GM23338 (cell line): Measurements from ENCODE around the gene TPO. TPM values are rescaled to one million over a fixed set of nuclear protein-coding genes. Genes with fewer than 3 reads are reported as not detected.

Experiments used
- ATAC-seq: fragments of 200-7000 bp; cut with Tn5 transposase; 3 replicates; pipeline ENCODE4 v1.9.1; 2020
- DNase-seq: peaks from one replicate; pipeline ENCODE4 v3.0.0-alpha.2; 2015; ENCODE audit warnings: low spot score
- H2AFZ ChIP-seq: fragments of 200-600 bp; sonication (generic); 2 replicates; pipeline ENCODE4 v1.8.0; 2016; ENCODE audit warnings: antibody characterized with exemption, mild to moderate bottlenecking, moderate library complexity
- H3F3A ChIP-seq: fragments of 200-600 bp; sonication (generic); replicated peaks from 2 replicates; pipeline ENCODE4 v1.8.0; 2017; ENCODE audit warnings: antibody characterized with exemption, mixed run types, low read depth
- H3K27ac ChIP-seq: fragments of 200-600 bp; sonication (generic); 2 replicates; pipeline ENCODE4 v1.6.1; 2016; ENCODE audit warnings: low read depth
- H3K27me3 ChIP-seq: fragments of 200-600 bp; sonication (generic); 2 replicates; pipeline ENCODE4 v1.8.0; 2016; ENCODE audit warnings: mild to moderate bottlenecking, mixed run types, moderate library complexity; ENCODE audit not compliant: insufficient read depth
- H3K36me3 ChIP-seq: fragments of 200-600 bp; sonication (generic); 2 replicates; pipeline ENCODE4 v1.8.0; 2016; ENCODE audit warnings: mild to moderate bottlenecking; ENCODE audit not compliant: insufficient read depth
- H3K4me1 ChIP-seq: fragments of 200-600 bp; sonication (generic); 2 replicates; pipeline ENCODE4 v1.8.0; 2016; ENCODE audit warnings: mild to moderate bottlenecking, moderate library complexity; ENCODE audit not compliant: insufficient read depth
- H3K4me2 ChIP-seq: fragments of 200-600 bp; sonication (generic); 2 replicates; pipeline ENCODE4 v1.7.1; 2017; ENCODE audit warnings: mixed run types
- H3K4me3 ChIP-seq: fragments of 200-600 bp; sonication (generic); 2 replicates; pipeline ENCODE4 v1.6.1; 2016; ENCODE audit warnings: mixed run types
- H3K79me2 ChIP-seq: fragments of 200-600 bp; sonication (generic); replicated peaks from 2 replicates; pipeline ENCODE4 v1.8.0; 2017; ENCODE audit warnings: mild to moderate bottlenecking; ENCODE audit not compliant: insufficient read depth
- H3K9me2 ChIP-seq: fragments of 200-600 bp; sonication (generic); 2 replicates; pipeline ENCODE4 v1.8.0; 2017; ENCODE audit not compliant: insufficient read depth
- H4K20me1 ChIP-seq: fragments of 200-600 bp; sonication (generic); replicated peaks from 2 replicates; pipeline ENCODE4 v1.8.0; 2017; ENCODE audit warnings: mild to moderate bottlenecking; ENCODE audit not compliant: insufficient read depth
- H3K27ac Mint-ChIP-seq: 2 replicates; pipeline ENCODE4 v1.8.0; 2020; ENCODE audit warnings: inconsistent platforms, mild to moderate bottlenecking, moderate library complexity, mixed read lengths
- H3K27me3 Mint-ChIP-seq: 3 replicates; pipeline ENCODE4 v1.8.0; 2022; ENCODE audit warnings: low read depth, mild to moderate bottlenecking, moderate library complexity, mixed read lengths, inconsistent platforms; ENCODE audit not compliant: insufficient read depth, poor library complexity
- H3K36me3 Mint-ChIP-seq: 3 replicates; pipeline ENCODE4 v1.8.0; 2021; ENCODE audit warnings: low read depth, mild to moderate bottlenecking, inconsistent platforms, moderate library complexity, mixed read lengths
- H3K4me1 Mint-ChIP-seq: 3 replicates; pipeline ENCODE4 v1.8.0; 2020; ENCODE audit warnings: mild to moderate bottlenecking, inconsistent platforms, mixed read lengths
- H3K4me3 Mint-ChIP-seq: 3 replicates; pipeline ENCODE4 v1.8.0; 2021; ENCODE audit warnings: moderate library complexity, mild to moderate bottlenecking, inconsistent platforms, mixed read lengths
- H3K9me3 Mint-ChIP-seq: 3 replicates; pipeline ENCODE4 v1.8.0; 2020; ENCODE audit warnings: moderate library complexity, mild to moderate bottlenecking, inconsistent platforms, mixed read lengths
- CREB1 ChIP-seq: fragments of 250-450 bp; sonication (Bioruptor Pico); IDR thresholded peaks from 2 replicates; pipeline ENCODE4 v1.5.0; 2020; ENCODE audit warnings: low read depth, mild to moderate bottlenecking, moderate library complexity
- EZH2 ChIP-seq: fragments of 200-600 bp; sonication (generic); IDR thresholded peaks from one replicate; pipeline ENCODE4 v1.8.0; 2017; ENCODE audit warnings: antibody characterized with exemption, mild to moderate bottlenecking, low read depth; ENCODE audit not compliant: unreplicated experiment
- EZH2phosphoT487 ChIP-seq: fragments of 200-600 bp; sonication (generic); IDR thresholded peaks from one replicate; pipeline ENCODE4 v1.8.1; 2018; ENCODE audit warnings: antibody characterized with exemption; ENCODE audit not compliant: unreplicated experiment
- JUNB ChIP-seq: IDR thresholded peaks from one replicate; pipeline ENCODE4 v1.6.1; 2016; ENCODE audit warnings: antibody characterized with exemption; ENCODE audit not compliant: unreplicated experiment
- NANOG ChIP-seq: IDR thresholded peaks from 2 replicates; pipeline ENCODE4 v1.6.1; 2016; ENCODE audit warnings: antibody characterized with exemption, borderline replicate concordance
- POLR2AphosphoS5 ChIP-seq: IDR thresholded peaks from 2 replicates; pipeline ENCODE4 v1.6.1; 2016; ENCODE audit warnings: antibody characterized with exemption, low read depth
- STAT1 ChIP-seq: IDR thresholded peaks from one replicate; pipeline ENCODE4 v1.6.1; 2016; ENCODE audit warnings: antibody characterized with exemption; ENCODE audit not compliant: unreplicated experiment
- ZNF114 ChIP-seq: fragments of 250-450 bp; sonication (Bioruptor Pico); IDR thresholded peaks from 2 replicates; pipeline ENCODE4 v1.5.0; 2020; ENCODE audit warnings: mild to moderate bottlenecking, moderate library complexity
- ZNF331 ChIP-seq: fragments of 250-450 bp; sonication (Bioruptor Pico); IDR thresholded peaks from 2 replicates; pipeline ENCODE4 v1.5.0; 2020; ENCODE audit warnings: low read depth, mild to moderate bottlenecking, moderate library complexity
- ZNF462 ChIP-seq: fragments of 250-450 bp; sonication (Bioruptor Pico); IDR thresholded peaks from 2 replicates; pipeline ENCODE4 v1.5.0; 2020; ENCODE audit warnings: mild to moderate bottlenecking, moderate library complexity
- polyA plus RNA-seq: library from polyadenylated mRNA; unstranded; fragments of >200 nt; fragmentation: Nextera tagmentation; extraction: Ambion mirVana; gene quantifications from 2 replicates; pipeline ENCODE4 v1.2.1, GENCODE V29; 2016
- total RNA-seq: library from RNA; depleted of rRNA; stranded (reverse); fragments of >200 nt; shearing (Covaris generic); gene quantifications from 2 replicates; pipeline ENCODE4 v1.2.3, GENCODE V29; 2014
- TF ChIP-seq, protein P1 (sequence below): IDR thresholded peaks from 2 replicates; pipeline ENCODE4 v1.6.1; 2016; ENCODE audit warnings: antibody characterized with exemption
- TF ChIP-seq, protein P2 (sequence below): IDR thresholded peaks from one replicate; pipeline ENCODE4 v1.6.1; 2018; ENCODE audit warnings: antibody characterized with exemption; ENCODE audit not compliant: unreplicated experiment
- TF ChIP-seq, protein P3 (sequence below), 2 experiments: fragments of 200-600 bp in 1 of 2; sonication (generic) in 1 of 2; conservative IDR thresholded peaks; 2 replicates each; pipeline versions ENCODE4 v1.5.1 to v1.6.1; 2016 to 2017; ENCODE audit warnings: antibody characterized with exemption in 2 of 2, low read depth in 2 of 2, mild to moderate bottlenecking in 2 of 2, moderate library complexity in 1 of 2

Gene TPO
- total and polyA plus RNA-seq, 2 experiments from 2014 or later, result 0.74 TPM; not detected in 1

DNA sequence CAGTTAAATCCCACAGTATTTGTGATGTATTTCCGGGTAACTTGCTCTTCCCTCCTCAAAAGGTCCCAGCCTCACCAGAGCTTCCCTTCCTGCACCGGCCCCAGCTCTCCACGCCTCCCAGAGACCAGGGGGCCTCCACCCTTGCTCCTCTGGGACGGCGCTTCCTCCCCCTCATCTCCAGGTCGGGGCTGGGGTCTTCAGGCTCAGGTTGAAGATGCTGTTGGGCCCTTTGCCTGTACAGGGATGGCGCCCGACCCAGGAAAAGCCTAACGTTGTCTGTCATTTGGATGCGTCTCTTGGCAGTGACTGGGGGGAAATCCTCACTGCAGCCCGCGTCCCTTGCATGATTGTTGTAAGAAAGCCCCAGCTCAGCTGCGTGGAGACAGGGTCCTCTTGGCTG lies 126.7 kb downstream of the TPO start:
- no peaks in the 10 kb centered on the region for H3K27me3 ChIP-seq
- no peak overlapping the region for H3K4me2 ChIP-seq
- no peak overlapping the region for H3K4me3 ChIP-seq
- peaks cover 5% of the 10 kb centered on the region for H3K27me3 Mint-ChIP-seq
- H4K20me1 ChIP-seq, result no peaks in the 10 kb centered on the region
- no peaks in the 10 kb centered on the region for H3K4me1 ChIP-seq
- peaks cover 5% of the 10 kb centered on the region; the same call in 1 of the 3 replicates for H3K4me1 Mint-ChIP-seq
- H3K36me3 ChIP-seq, result no peaks in the 10 kb centered on the region
- H3F3A ChIP-seq, result no peaks in the 10 kb centered on the region
- H3K4me3 Mint-ChIP-seq, result no peak overlapping the region
- H3K9me2 ChIP-seq, result no peaks in the 10 kb centered on the region
- DNase-seq (no peak), ATAC-seq (no peak)
- H3K27ac ChIP-seq, result no peak overlapping the region
- H3K36me3 Mint-ChIP-seq, result 0 out of 3 replicates have a peak, but pooled peaks cover 3% of the 10 kb centered on the region
- no peak overlapping the region for H3K27ac Mint-ChIP-seq
- H3K9me3 Mint-ChIP-seq, result peaks cover 6% of the 10 kb centered on the region; the same call in 2 of the 3 replicates
- no peaks in the 10 kb centered on the region for H3K79me2 ChIP-seq
- no peak overlapping the region for H2AFZ ChIP-seq
- TF ChIP-seq, protein P1, sequence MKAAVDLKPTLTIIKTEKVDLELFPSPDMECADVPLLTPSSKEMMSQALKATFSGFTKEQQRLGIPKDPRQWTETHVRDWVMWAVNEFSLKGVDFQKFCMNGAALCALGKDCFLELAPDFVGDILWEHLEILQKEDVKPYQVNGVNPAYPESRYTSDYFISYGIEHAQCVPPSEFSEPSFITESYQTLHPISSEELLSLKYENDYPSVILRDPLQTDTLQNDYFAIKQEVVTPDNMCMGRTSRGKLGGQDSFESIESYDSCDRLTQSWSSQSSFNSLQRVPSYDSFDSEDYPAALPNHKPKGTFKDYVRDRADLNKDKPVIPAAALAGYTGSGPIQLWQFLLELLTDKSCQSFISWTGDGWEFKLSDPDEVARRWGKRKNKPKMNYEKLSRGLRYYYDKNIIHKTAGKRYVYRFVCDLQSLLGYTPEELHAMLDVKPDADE, result no peak
- no peak for TF ChIP-seq POLR2AphosphoS5
- TF ChIP-seq, protein P2, sequence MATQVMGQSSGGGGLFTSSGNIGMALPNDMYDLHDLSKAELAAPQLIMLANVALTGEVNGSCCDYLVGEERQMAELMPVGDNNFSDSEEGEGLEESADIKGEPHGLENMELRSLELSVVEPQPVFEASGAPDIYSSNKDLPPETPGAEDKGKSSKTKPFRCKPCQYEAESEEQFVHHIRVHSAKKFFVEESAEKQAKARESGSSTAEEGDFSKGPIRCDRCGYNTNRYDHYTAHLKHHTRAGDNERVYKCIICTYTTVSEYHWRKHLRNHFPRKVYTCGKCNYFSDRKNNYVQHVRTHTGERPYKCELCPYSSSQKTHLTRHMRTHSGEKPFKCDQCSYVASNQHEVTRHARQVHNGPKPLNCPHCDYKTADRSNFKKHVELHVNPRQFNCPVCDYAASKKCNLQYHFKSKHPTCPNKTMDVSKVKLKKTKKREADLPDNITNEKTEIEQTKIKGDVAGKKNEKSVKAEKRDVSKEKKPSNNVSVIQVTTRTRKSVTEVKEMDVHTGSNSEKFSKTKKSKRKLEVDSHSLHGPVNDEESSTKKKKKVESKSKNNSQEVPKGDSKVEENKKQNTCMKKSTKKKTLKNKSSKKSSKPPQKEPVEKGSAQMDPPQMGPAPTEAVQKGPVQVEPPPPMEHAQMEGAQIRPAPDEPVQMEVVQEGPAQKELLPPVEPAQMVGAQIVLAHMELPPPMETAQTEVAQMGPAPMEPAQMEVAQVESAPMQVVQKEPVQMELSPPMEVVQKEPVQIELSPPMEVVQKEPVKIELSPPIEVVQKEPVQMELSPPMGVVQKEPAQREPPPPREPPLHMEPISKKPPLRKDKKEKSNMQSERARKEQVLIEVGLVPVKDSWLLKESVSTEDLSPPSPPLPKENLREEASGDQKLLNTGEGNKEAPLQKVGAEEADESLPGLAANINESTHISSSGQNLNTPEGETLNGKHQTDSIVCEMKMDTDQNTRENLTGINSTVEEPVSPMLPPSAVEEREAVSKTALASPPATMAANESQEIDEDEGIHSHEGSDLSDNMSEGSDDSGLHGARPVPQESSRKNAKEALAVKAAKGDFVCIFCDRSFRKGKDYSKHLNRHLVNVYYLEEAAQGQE, result no peak
- no peak for TF ChIP-seq EZH2
- TF ChIP-seq ZNF462 (CRISPR knock-in tag), result no peak
- TF ChIP-seq NANOG, result no peak
- TF ChIP-seq CREB1 (CRISPR knock-in tag), result no peak
- TF ChIP-seq ZNF114 (CRISPR knock-in tag), result no peak
- TF ChIP-seq STAT1, result no peak
- no peak for TF ChIP-seq ZNF331 (CRISPR knock-in tag)
- TF ChIP-seq JUNB, result no peak
- no peak for TF ChIP-seq EZH2phosphoT487
- TF ChIP-seq, protein P3, sequence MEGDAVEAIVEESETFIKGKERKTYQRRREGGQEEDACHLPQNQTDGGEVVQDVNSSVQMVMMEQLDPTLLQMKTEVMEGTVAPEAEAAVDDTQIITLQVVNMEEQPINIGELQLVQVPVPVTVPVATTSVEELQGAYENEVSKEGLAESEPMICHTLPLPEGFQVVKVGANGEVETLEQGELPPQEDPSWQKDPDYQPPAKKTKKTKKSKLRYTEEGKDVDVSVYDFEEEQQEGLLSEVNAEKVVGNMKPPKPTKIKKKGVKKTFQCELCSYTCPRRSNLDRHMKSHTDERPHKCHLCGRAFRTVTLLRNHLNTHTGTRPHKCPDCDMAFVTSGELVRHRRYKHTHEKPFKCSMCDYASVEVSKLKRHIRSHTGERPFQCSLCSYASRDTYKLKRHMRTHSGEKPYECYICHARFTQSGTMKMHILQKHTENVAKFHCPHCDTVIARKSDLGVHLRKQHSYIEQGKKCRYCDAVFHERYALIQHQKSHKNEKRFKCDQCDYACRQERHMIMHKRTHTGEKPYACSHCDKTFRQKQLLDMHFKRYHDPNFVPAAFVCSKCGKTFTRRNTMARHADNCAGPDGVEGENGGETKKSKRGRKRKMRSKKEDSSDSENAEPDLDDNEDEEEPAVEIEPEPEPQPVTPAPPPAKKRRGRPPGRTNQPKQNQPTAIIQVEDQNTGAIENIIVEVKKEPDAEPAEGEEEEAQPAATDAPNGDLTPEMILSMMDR (conservative IDR thresholded peaks at IDR 0.05; ENCODE audit: low read depth in 2 of 2), result no peak
